ENCODE measurements around the gene ZNF891. TPM values are rescaled to one million over a fixed set of nuclear protein-coding genes. Genes with fewer than 3 reads are reported as not detected.

Gene ZNF891
- 1.9 TPM for total RNA-seq
- 1 to 10 TPM in 7 of 8 donors, under 1 TPM in 1; 0.93 to 2.8 (median 1.5) TPM for polyA plus RNA-seq (ENCODE audit: insufficient read depth in 1 of 8, insufficient read length in 8 of 8, low replicate concordance in 1 of 8)
- long read RNA-seq, donor 1: 0 reads
- long read RNA-seq, donor 2: 0 reads
- long read RNA-seq, donor 3, full-length matches to known transcripts: 1 of 1 reads
- long read RNA-seq, donor 3, partial matches to known transcripts: 0 of 1 reads
- long read RNA-seq, donor 3, other reads (novel, unspliced or antisense): 0 of 1 reads
- long read RNA-seq, donor 4: 0 reads
- long read RNA-seq, donor 5, full-length matches to known transcripts: 3 of 29 reads
- long read RNA-seq, donor 5, partial matches to known transcripts: 26 of 29 reads
- long read RNA-seq, donor 5, other reads (novel, unspliced or antisense): 0 of 29 reads
- long read RNA-seq, donor 6, full-length matches to known transcripts: 4 of 29 reads
- long read RNA-seq, donor 6, partial matches to known transcripts: 25 of 29 reads
- long read RNA-seq, donor 6, other reads (novel, unspliced or antisense): 0 of 29 reads
- long read RNA-seq, donor 7, partial matches to known transcripts: 15 of 15 reads
- long read RNA-seq, donor 7, other reads (novel, unspliced or antisense): 0 of 15 reads
- long read RNA-seq, donor 8, full-length matches to known transcripts: 2 of 2 reads
- long read RNA-seq, donor 8, partial matches to known transcripts: 0 of 2 reads
- long read RNA-seq, donor 8, other reads (novel, unspliced or antisense): 0 of 2 reads
- long read RNA-seq, donor 9, full-length matches to known transcripts: 1 of 1 reads
- long read RNA-seq, donor 9, partial matches to known transcripts: 0 of 1 reads
- long read RNA-seq, donor 9, other reads (novel, unspliced or antisense): 0 of 1 reads
- long read RNA-seq, donor 10: 0 reads
- long read RNA-seq, donor 11, full-length matches to known transcripts: 1 of 1 reads
- long read RNA-seq, donor 11, partial matches to known transcripts: 0 of 1 reads
- long read RNA-seq, donor 11, other reads (novel, unspliced or antisense): 0 of 1 reads

GRCh38 chr12:133130038-133130807 is at the start of gene ZNF891, which contains the start of gene ZNF10:
Gene ZNF891, minus strand, starts transcription at chr12:133130274. Its CDS starts 8,356 bp downstream, at chr12:133121918.
Gene ZNF10, plus strand, starts transcription at chr12:133130627. Its CDS starts 13,866 bp downstream, at chr12:133144493.
- Histone ChIP-seq H3K27me3 (ENCODE audit: control insufficient read depth, insufficient read depth, low read length) (no peaks in the 10 kb centered on the region), H3K36me3 (ENCODE audit: control insufficient read depth, insufficient read depth, low read length) (peaks cover 28% of the 10 kb centered on the region), H3K9me3 (replicated peaks; ENCODE audit: control insufficient read depth, low read depth, low read length) (peaks cover 47% of the 10 kb centered on the region), H3K27ac (ENCODE audit: low read length) (peak within 1 kb of the TSS; percentile 93), H3K4me3 (ENCODE audit: low read length) (peak within 1 kb of the TSS; percentile 91), H3K4me1 (ENCODE audit: control insufficient read depth, insufficient read depth, low read length) (no peaks in the 10 kb centered on the region)
- under 1% methylated on average over 84 of the region's 87 CpGs for WGBS (ENCODE audit: insufficient coverage)
- DNase-seq: peak; percentile 99

- H3K4me3 ChIP-seq (ENCODE audit: low read length): no peak overlapping the region
- peaks cover 39% of the 10 kb centered on the region for H3K9me3 ChIP-seq (replicated peaks; ENCODE audit: control insufficient read depth, low read depth, low read length)
- no CpG with 5 or more reads among the region's 1 CpG for WGBS (ENCODE audit: insufficient coverage)
- H3K27ac ChIP-seq (ENCODE audit: low read length): no peak overlapping the region
- H3K27me3 ChIP-seq (ENCODE audit: control insufficient read depth, insufficient read depth, low read length): no peaks in the 10 kb centered on the region
- H3K4me1 ChIP-seq (ENCODE audit: control insufficient read depth, insufficient read depth, low read length): no peaks in the 10 kb centered on the region
- H3K36me3 ChIP-seq (ENCODE audit: control insufficient read depth, insufficient read depth, low read length): no peaks in the 10 kb centered on the region
- no peak for DNase-seq
These were observed 44.8 kb upstream of the ZNF891 start for GRCh38 chr12:133174901-133175300.

GRCh38 chr12:133172491-133172890 is 42.4 kb upstream of the ZNF891 start:
- Histone ChIP-seq H3K9me3 (replicated peaks; ENCODE audit: control insufficient read depth, low read depth, low read length) (peaks cover 39% of the 10 kb centered on the region), H3K27me3 (ENCODE audit: control insufficient read depth, insufficient read depth, low read length) (no peaks in the 10 kb centered on the region), H3K4me1 (ENCODE audit: control insufficient read depth, insufficient read depth, low read length) (no peaks in the 10 kb centered on the region), H3K4me3 (ENCODE audit: low read length) (no peak overlapping the region), H3K36me3 (ENCODE audit: control insufficient read depth, insufficient read depth, low read length) (no peaks in the 10 kb centered on the region), H3K27ac (ENCODE audit: low read length) (no peak overlapping the region)
- WGBS (ENCODE audit: insufficient coverage): 100% methylated on average over 1 of the region's 1 CpG
- DNase-seq: no peak

DNA sequence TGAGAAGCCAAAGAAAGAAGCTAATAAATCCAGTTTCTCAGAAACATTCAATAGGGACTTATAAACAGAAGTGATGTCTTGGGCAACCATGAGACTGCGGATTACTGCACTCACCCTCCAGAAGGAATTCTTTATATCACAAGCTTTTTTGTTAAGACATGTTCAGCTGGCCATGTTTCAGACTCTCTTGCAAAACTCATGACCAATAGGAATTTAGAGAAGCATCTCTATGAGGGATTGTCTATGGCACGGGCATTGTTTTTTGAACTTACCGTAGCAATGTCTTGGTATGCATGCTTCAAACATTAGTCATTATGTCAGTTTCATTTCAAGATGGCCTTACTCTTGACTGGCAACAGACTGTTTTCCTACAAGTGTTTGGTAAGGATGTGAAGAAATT is 35.7 kb upstream of the ZNF891 start:
- no peak overlapping the region for H3K27ac ChIP-seq (ENCODE audit: low read length)
- H3K9me3 ChIP-seq (replicated peaks; ENCODE audit: control insufficient read depth, low read depth, low read length): peaks cover 42% of the 10 kb centered on the region
- no peaks in the 10 kb centered on the region for H3K4me1 ChIP-seq (ENCODE audit: control insufficient read depth, insufficient read depth, low read length)
- H3K4me3 ChIP-seq (ENCODE audit: low read length): no peak overlapping the region
- DNase-seq: no peak
- WGBS (ENCODE audit: insufficient coverage): no CpG with 5 or more reads among the region's 3 CpGs
- no peaks in the 10 kb centered on the region for H3K27me3 ChIP-seq (ENCODE audit: control insufficient read depth, insufficient read depth, low read length)
- H3K36me3 ChIP-seq (ENCODE audit: control insufficient read depth, insufficient read depth, low read length): no peaks in the 10 kb centered on the region

DNA sequence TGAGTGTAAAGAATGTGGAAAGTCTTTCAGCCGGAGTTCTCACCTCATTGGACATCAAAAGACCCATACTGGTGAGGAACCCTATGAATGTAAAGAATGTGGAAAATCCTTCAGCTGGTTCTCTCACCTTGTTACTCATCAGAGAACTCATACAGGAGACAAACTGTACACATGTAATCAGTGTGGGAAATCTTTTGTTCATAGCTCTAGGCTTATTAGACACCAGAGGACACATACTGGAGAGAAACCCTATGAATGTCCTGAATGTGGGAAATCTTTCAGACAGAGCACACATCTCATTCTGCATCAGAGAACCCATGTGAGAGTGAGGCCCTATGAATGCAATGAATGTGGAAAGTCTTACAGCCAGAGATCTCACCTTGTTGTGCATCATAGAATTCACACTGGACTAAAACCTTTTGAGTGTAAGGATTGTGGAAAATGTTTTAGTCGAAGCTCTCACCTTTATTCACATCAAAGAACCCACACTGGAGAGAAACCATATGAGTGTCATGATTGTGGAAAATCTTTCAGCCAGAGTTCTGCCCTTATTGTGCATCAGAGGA is 26.1 kb upstream of the ZNF891 start:
- no peak for DNase-seq
- Histone ChIP-seq H3K27me3 (ENCODE audit: control insufficient read depth, insufficient read depth, low read length) (no peaks in the 10 kb centered on the region), H3K4me3 (ENCODE audit: low read length) (no peak overlapping the region), H3K27ac (ENCODE audit: low read length) (no peak overlapping the region), H3K9me3 (replicated peaks; ENCODE audit: control insufficient read depth, low read depth, low read length) (peaks cover 68% of the 10 kb centered on the region), H3K36me3 (ENCODE audit: control insufficient read depth, insufficient read depth, low read length) (peaks cover 41% of the 10 kb centered on the region), H3K4me1 (ENCODE audit: control insufficient read depth, insufficient read depth, low read length) (no peaks in the 10 kb centered on the region)
- WGBS (ENCODE audit: insufficient coverage): no CpG with 5 or more reads among the region's 2 CpGs

DNA sequence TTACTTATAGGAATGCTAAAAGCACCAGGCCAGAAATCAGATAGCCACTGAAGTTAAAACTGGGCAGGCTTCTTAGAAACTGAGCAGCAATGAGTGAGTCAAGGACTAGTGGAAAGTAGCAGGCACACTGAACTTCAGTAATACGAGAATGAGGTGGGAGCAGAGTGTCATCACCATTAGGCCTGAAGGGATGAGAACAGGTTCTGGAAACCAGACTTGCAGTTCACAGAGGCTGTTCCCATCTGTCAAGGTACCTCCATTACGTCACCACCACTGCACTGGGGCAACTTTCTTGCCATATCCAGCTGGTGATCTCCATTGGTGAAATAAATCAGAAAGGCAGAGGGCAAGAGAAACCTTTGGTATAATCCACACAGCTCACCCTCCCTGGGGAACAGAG is 15.9 kb upstream of the ZNF891 start:
- H3K27me3 ChIP-seq (ENCODE audit: control insufficient read depth, insufficient read depth, low read length): no peaks in the 10 kb centered on the region
- no peaks in the 10 kb centered on the region for H3K4me1 ChIP-seq (ENCODE audit: control insufficient read depth, insufficient read depth, low read length)
- no peak for DNase-seq
- WGBS (ENCODE audit: insufficient coverage): 100% methylated on average over 1 of the region's 2 CpGs
- no peak overlapping the region for H3K27ac ChIP-seq (ENCODE audit: low read length)
- H3K4me3 ChIP-seq (ENCODE audit: low read length): no peak overlapping the region
- H3K36me3 ChIP-seq (ENCODE audit: control insufficient read depth, insufficient read depth, low read length): peaks cover 36% of the 10 kb centered on the region
- peaks cover 55% of the 10 kb centered on the region for H3K9me3 ChIP-seq (replicated peaks; ENCODE audit: control insufficient read depth, low read depth, low read length)

DNA sequence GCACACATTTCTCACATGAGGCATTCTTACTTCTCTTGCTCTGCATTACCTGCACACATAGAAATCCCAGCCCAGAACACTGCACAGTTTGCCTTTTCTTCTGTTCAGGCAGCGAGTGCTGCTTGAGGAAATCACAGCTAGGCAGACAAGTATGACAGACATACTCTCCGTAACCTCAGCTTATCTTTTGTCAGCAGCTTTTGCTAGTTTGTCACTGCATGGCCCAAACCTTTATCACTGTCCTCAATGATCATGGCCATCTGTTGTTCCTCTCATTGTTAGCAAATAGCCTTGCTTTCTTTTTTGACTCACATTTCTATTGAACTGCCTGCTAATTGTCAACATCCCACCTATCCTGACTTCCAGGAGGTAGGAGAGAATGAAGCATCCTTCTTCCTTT is 5.7 kb upstream of the ZNF891 start:
- WGBS (ENCODE audit: insufficient coverage): 94% methylated on average over 2 of the region's 2 CpGs
- Histone ChIP-seq H3K36me3 (ENCODE audit: control insufficient read depth, insufficient read depth, low read length) (peaks cover 40% of the 10 kb centered on the region), H3K4me3 (ENCODE audit: low read length) (no peak overlapping the region), H3K9me3 (replicated peaks; ENCODE audit: control insufficient read depth, low read depth, low read length) (peaks cover 66% of the 10 kb centered on the region), H3K27me3 (ENCODE audit: control insufficient read depth, insufficient read depth, low read length) (no peaks in the 10 kb centered on the region), H3K4me1 (ENCODE audit: control insufficient read depth, insufficient read depth, low read length) (no peaks in the 10 kb centered on the region), H3K27ac (ENCODE audit: low read length) (no peak overlapping the region)
- DNase-seq: no peak

- peaks cover 28% of the 10 kb centered on the region for H3K36me3 ChIP-seq (ENCODE audit: control insufficient read depth, insufficient read depth, low read length)
- 0% methylated on average over 4 of the region's 17 CpGs for WGBS (ENCODE audit: insufficient coverage)
- H3K27ac ChIP-seq (ENCODE audit: low read length): peak overlapping the region; percentile 93
These were observed 694 bp upstream of the ZNF891 start for GRCh38 chr12:133130808-133131128.

GRCh38 chr12:133129368-133130037 is 571 bp downstream of the ZNF891 start:
- no peak for DNase-seq
- H3K4me3 ChIP-seq (ENCODE audit: low read length): peak overlapping the region; percentile 91
- H3K9me3 ChIP-seq (replicated peaks; ENCODE audit: control insufficient read depth, low read depth, low read length): peaks cover 48% of the 10 kb centered on the region
- WGBS (ENCODE audit: insufficient coverage): 8% methylated on average over 15 of the region's 26 CpGs
- peaks cover 24% of the 10 kb centered on the region for H3K36me3 ChIP-seq (ENCODE audit: control insufficient read depth, insufficient read depth, low read length)
- no peaks in the 10 kb centered on the region for H3K4me1 ChIP-seq (ENCODE audit: control insufficient read depth, insufficient read depth, low read length)
- H3K27me3 ChIP-seq (ENCODE audit: control insufficient read depth, insufficient read depth, low read length): no peaks in the 10 kb centered on the region
- peak overlapping the region; percentile 93 for H3K27ac ChIP-seq (ENCODE audit: low read length)

More at GRCh38 chr12:133130808-133131128, 694 bp upstream of the ZNF891 start:
- Histone ChIP-seq H3K4me3 (ENCODE audit: low read length) (peak overlapping the region; percentile 91), H3K9me3 (replicated peaks; ENCODE audit: control insufficient read depth, low read depth, low read length) (peaks cover 47% of the 10 kb centered on the region), H3K4me1 (ENCODE audit: control insufficient read depth, insufficient read depth, low read length) (no peaks in the 10 kb centered on the region), H3K27me3 (ENCODE audit: control insufficient read depth, insufficient read depth, low read length) (no peaks in the 10 kb centered on the region)
- peak; percentile 60 for DNase-seq

Measured in muscle of leg (tissue), 16 donors.